ENCODE data around the gene SSBP4. TPM values are rescaled to one million over a fixed set of nuclear protein-coding genes. Genes with fewer than 3 reads are reported as not detected.

The SSBP4 gene
- total RNA-seq, 1 experiment from 2014 or later: 134 TPM

DNA sequence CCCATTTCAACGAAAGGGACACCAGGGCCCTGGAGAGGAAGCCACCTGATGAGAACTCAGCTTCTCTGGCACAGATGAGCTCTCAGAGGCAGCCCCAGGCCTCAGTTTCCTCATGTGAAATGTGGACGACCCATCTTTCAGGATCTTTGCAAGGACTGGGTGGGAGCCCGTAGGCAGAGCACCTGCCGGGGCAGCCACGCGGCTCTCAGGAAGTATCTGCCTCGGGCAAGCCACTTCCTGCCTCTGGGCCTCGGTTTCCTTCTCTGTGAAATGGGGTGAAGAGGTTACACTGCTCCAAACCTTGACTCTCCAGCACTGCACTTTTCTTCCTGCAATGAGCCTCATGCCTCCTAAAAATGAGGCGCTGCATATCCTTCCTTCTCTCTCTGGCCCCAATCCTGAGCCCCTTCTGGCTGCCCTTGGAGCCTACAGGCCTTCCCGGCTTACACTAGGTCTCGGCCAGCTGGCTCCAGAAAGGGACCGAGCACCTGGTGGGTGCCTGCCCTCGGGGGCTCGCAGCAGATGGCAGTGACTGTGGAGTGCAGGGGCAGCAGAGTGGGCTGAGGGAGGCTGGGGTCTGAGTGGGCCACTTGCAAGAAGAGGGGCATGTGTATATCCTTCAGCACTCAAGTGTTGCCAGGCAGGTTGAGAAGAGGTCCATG lies 3.5 kb downstream of the SSBP4 start:
- Histone ChIP-seq H3K27me3 (ENCODE audit: control insufficient read depth, insufficient read depth, low read length) (peaks cover 22% of the 10 kb centered on the region), H3K36me3 (replicated peaks; ENCODE audit: control insufficient read depth, insufficient read depth, low read length) (no peaks in the 10 kb centered on the region), H3K4me3 (ENCODE audit: insufficient read depth, low read depth, low read length) (no peak overlapping the region)
- DNase-seq: no peak

- Histone ChIP-seq H3K27me3 (ENCODE audit: control insufficient read depth, insufficient read depth, low read length) (peaks cover 15% of the 10 kb centered on the region), H3K36me3 (replicated peaks; ENCODE audit: control insufficient read depth, insufficient read depth, low read length) (no peaks in the 10 kb centered on the region), H3K4me3 (ENCODE audit: insufficient read depth, low read depth, low read length) (no peak overlapping the region)
- peak; percentile 51 for DNase-seq
These were observed 4.2 kb downstream of the SSBP4 start for GRCh38 chr19:18423258-18424020.

DNA sequence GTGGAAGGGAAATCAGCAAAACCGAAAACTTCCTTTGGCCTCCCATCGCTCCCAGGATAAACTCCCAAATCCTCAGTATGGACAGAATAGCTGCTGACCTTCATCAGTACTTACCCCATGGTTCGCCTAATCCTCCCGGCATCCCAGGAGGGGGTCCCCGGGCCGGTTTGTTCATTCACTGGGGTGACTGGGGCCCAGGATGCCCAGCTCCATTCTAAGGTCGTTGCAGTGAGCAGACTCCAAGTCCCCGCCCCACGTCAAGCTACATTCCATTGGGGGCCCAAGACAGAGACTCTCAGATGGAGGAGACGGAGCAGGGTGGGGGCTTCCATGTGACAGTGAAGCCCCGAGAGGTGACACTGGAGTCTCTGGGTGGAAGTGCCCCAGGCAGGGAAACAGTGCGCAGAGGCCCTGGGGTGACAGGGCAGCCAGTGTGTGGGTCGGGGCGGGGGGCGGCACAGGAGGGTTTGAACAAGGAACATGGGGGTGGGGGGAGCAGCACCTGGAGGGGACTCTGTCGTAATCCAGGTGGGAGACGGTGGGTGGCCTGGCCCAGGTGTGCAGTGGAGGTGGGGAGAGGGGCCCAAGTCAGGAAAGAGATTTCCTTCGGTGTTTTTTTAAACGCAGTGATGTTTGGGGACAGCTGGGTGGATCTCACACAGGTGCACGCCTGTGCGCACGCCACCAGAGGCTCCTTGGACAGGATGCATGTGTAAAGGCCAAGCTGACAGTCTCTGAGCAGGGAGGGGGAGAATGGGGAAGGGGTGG lies 5.1 kb downstream of the SSBP4 start:
- Histone ChIP-seq H3K27me3 (ENCODE audit: control insufficient read depth, insufficient read depth, low read length) (peaks cover 10% of the 10 kb centered on the region), H3K36me3 (replicated peaks; ENCODE audit: control insufficient read depth, insufficient read depth, low read length) (no peaks in the 10 kb centered on the region), H3K4me3 (ENCODE audit: insufficient read depth, low read depth, low read length) (no peak overlapping the region)
- DNase-seq: peak; percentile 74

DNA sequence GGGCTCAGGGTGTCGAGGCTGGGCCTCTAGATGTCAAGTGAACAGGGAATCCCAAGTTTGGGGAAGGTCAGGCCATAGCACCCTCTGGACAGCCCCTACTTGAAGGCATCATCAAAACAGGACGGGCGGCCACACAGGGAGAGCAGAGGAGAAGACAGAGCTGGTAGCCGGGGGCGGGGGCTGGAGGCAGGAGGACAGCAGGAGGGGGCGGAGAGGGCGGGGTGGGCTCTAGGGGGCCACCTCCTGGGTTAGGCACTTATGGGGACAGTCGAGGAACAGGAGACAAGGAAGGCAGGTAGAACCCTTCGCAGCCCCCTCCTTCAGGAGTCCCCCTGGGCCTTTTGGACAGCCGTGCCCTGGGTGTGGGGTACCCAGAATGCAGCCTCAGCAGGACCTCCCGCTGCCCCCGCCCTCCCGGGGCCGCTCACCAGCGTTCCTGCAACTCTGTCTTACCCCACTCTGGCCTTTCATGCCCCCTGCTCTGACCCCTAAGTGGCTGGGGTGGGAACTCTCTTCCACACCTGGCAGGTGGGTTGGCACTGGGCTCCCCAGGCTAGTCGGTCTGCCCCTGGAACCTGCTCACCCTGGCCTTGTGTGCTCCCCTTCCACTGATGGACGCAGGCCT lies 5.8 kb downstream of the SSBP4 start:
- Histone ChIP-seq H3K4me3 (ENCODE audit: insufficient read depth, low read depth, low read length) (no peak overlapping the region), H3K36me3 (replicated peaks; ENCODE audit: control insufficient read depth, insufficient read depth, low read length) (no peaks in the 10 kb centered on the region), H3K27me3 (ENCODE audit: control insufficient read depth, insufficient read depth, low read length) (peaks cover 7% of the 10 kb centered on the region)
- no peak for DNase-seq

GRCh38 chr19:18425515-18426415 lies 6.6 kb downstream of the SSBP4 start:
- no peaks in the 10 kb centered on the region for H3K36me3 ChIP-seq (replicated peaks; ENCODE audit: control insufficient read depth, insufficient read depth, low read length)

DNA sequence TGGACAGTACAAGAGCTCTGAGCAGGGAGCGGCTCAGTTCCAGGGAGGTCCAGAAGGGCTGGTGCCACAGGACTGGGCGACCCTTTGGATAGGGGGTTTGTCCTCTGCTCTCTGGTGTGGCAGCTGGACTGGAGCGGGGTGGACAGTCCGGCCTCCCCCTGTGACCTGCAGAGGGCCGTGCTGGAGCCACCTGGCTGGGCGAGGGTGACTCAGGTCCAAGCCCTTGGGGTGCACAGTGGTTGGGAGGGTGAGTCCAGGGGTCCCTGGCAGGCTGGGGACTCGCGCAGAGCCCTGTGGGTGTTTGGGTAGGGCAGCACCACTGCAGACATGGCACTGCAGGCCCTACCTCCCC lies 7.2 kb downstream of the SSBP4 start:
- Histone ChIP-seq H3K36me3 (replicated peaks; ENCODE audit: control insufficient read depth, insufficient read depth, low read length) (no peaks in the 10 kb centered on the region), H3K27me3 (ENCODE audit: control insufficient read depth, insufficient read depth, low read length) (no peaks in the 10 kb centered on the region)
- peak; percentile 49 for DNase-seq

More at GRCh38 chr19:18425515-18426415, 6.6 kb downstream of the SSBP4 start:
- no peak overlapping the region for H3K4me3 ChIP-seq (ENCODE audit: insufficient read depth, low read depth, low read length)
- DNase-seq: peak; percentile 63
- H3K27me3 ChIP-seq (ENCODE audit: control insufficient read depth, insufficient read depth, low read length): peaks cover 2% of the 10 kb centered on the region; the same call in 1 of the 2 replicates

DNA sequence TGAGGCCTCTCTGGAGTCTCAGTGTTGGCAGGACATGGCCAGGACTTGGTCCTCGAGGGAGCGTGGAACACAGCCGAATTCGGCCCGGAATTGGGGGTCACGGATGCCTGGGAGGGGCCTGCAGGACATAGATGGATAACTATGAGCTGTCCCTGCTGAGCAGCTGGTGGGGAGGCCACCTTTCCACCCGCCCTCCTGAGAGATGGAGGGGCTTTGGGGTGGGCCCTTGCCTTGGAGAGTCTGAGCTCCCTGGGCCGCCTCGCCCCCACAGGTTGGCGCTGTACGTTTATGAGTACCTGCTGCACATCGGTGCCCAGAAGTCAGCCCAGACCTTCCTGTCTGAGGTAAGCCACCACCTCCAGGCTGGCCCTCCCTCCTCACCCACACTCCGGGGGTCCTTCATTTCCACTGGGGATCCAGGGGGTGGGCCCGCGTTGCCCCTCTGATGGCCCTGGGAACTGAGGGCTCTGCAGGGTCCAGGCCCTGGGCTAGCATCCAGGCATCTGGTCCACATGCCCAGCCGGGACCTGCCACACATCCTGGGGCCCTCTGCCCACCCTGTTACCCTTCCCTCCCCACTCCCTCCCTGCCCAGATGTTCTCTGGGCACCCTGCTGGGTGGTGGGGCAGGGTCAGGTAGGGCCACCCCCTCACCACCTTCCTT lies 8.0 kb downstream of the SSBP4 start:
- DNase-seq: no peak
- H3K4me3 ChIP-seq (ENCODE audit: insufficient read depth, low read depth, low read length): no peak overlapping the region
- H3K36me3 ChIP-seq (replicated peaks; ENCODE audit: control insufficient read depth, insufficient read depth, low read length): no peaks in the 10 kb centered on the region
- H3K27me3 ChIP-seq (ENCODE audit: control insufficient read depth, insufficient read depth, low read length): no peaks in the 10 kb centered on the region

More for the DNA sequence above, 7.2 kb downstream of the SSBP4 start:
- no peak overlapping the region for H3K4me3 ChIP-seq (ENCODE audit: insufficient read depth, low read depth, low read length)

GRCh38 chr19:18427743-18428113 lies 8.5 kb downstream of the SSBP4 start:
- Histone ChIP-seq H3K4me3 (ENCODE audit: insufficient read depth, low read depth, low read length) (no peak overlapping the region), H3K36me3 (replicated peaks; ENCODE audit: control insufficient read depth, insufficient read depth, low read length) (no peaks in the 10 kb centered on the region), H3K27me3 (ENCODE audit: control insufficient read depth, insufficient read depth, low read length) (no peaks in the 10 kb centered on the region)
- no peak for DNase-seq

- no peak overlapping the region for H3K4me3 ChIP-seq (ENCODE audit: insufficient read depth, low read depth, low read length)
- DNase-seq: no peak
- no peaks in the 10 kb centered on the region for H3K36me3 ChIP-seq (replicated peaks; ENCODE audit: control insufficient read depth, insufficient read depth, low read length)
- H3K27me3 ChIP-seq (ENCODE audit: control insufficient read depth, insufficient read depth, low read length): no peaks in the 10 kb centered on the region
These were observed 9.1 kb downstream of the SSBP4 start for GRCh38 chr19:18428173-18428786.

GRCh38 chr19:18428787-18429674 lies 9.8 kb downstream of the SSBP4 start:
- peak; percentile 99 for DNase-seq
- H3K36me3 ChIP-seq (replicated peaks; ENCODE audit: control insufficient read depth, insufficient read depth, low read length): no peaks in the 10 kb centered on the region
- no peaks in the 10 kb centered on the region for H3K27me3 ChIP-seq (ENCODE audit: control insufficient read depth, insufficient read depth, low read length)
- H3K4me3 ChIP-seq (ENCODE audit: insufficient read depth, low read depth, low read length): peak overlapping the region; percentile 51

DNA sequence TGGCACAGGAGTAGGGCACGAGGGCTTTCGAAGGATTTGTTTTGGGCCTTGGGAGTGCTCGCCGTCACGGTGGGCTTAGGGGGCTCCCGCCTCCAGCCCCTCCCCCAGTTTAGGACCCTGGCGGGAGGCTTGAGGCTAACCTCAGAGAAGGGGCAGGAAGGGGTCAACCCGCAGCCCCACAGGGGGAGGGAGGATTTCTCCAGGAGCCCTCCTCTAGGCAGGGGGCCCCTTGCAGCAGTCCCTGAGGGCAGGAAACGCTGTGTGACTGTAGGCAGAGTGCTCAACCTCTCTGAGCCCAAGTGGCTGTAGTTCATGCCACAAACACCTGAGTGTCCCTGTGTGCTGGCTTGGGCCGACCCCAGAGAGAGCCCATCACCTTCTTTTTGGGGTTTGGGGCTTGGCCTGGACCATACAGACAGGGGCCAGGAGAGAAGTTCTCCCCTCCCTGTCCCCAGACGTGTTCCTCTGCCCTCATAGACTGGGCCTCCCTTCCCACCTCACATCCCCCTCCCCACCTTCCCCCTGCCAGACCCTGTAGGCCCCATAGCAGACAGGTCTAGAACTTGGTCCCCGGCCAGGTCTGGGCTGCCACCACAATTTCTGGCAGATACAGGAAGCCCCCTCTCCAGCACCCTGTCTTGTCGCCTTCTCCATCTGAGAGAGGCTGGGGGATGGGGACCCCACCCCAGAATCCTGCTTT lies 10.7 kb downstream of the SSBP4 start:
- Histone ChIP-seq H3K36me3 (replicated peaks; ENCODE audit: control insufficient read depth, insufficient read depth, low read length) (no peaks in the 10 kb centered on the region; the same call in 1 of the 2 replicates), H3K4me3 (ENCODE audit: insufficient read depth, low read depth, low read length) (peak overlapping the region; percentile 51), H3K27me3 (ENCODE audit: control insufficient read depth, insufficient read depth, low read length) (no peaks in the 10 kb centered on the region)
- DNase-seq: no peak

All from H7 (cell line).